Effector memory CD4-positive, alpha-beta T cell (primary cell): ENCODE results near the gene ANKS1B.

Experiments used
- DNase-seq, 3 donors: peaks; one replicate each; pipeline ENCODE4 v3.0.0-alpha.2; 2020
- H3K27ac ChIP-seq: 2 replicates; pipeline ENCODE4 v1.7.0; 2013; ENCODE audit warnings: mild to moderate bottlenecking, low read length, moderate library complexity; ENCODE audit not compliant: insufficient read depth, poor library complexity, severe bottlenecking
- H3K27me3 ChIP-seq: replicated peaks from 2 replicates; pipeline ENCODE4 v1.7.0; 2013; ENCODE audit warnings: mild to moderate bottlenecking, low read length; ENCODE audit not compliant: insufficient read depth, control insufficient read depth, poor library complexity, severe bottlenecking
- H3K36me3 ChIP-seq: 2 replicates; pipeline ENCODE4 v1.7.0; 2013; ENCODE audit warnings: mild to moderate bottlenecking, low read length, moderate library complexity; ENCODE audit not compliant: control insufficient read depth, insufficient read depth
- H3K4me1 ChIP-seq: 2 replicates; pipeline ENCODE4 v1.7.0; 2013; ENCODE audit warnings: low read length, mild to moderate bottlenecking; ENCODE audit not compliant: control insufficient read depth, insufficient read depth, poor library complexity, severe bottlenecking
- H3K4me3 ChIP-seq: 2 replicates; pipeline ENCODE4 v1.7.0; 2013; ENCODE audit warnings: low read length, low read depth, mild to moderate bottlenecking; ENCODE audit not compliant: insufficient read depth, poor library complexity, severe bottlenecking
- H3K9me3 ChIP-seq: 2 replicates; pipeline ENCODE4 v1.7.0; 2013; ENCODE audit warnings: mild to moderate bottlenecking, low read length, moderate library complexity; ENCODE audit not compliant: control insufficient read depth

Gene ANKS1B

GRCh38 chr12:98748463-98748862 is 1236.3 kb downstream of the ANKS1B start:
- Histone ChIP-seq H3K27me3 (no peaks in the 10 kb centered on the region), H3K36me3 (no peaks in the 10 kb centered on the region), H3K4me3 (no peak overlapping the region), H3K4me1 (peaks cover 5% of the 10 kb centered on the region), H3K9me3 (no peaks in the 10 kb centered on the region), H3K27ac (no peak overlapping the region)
- no peak for DNase-seq

DNA sequence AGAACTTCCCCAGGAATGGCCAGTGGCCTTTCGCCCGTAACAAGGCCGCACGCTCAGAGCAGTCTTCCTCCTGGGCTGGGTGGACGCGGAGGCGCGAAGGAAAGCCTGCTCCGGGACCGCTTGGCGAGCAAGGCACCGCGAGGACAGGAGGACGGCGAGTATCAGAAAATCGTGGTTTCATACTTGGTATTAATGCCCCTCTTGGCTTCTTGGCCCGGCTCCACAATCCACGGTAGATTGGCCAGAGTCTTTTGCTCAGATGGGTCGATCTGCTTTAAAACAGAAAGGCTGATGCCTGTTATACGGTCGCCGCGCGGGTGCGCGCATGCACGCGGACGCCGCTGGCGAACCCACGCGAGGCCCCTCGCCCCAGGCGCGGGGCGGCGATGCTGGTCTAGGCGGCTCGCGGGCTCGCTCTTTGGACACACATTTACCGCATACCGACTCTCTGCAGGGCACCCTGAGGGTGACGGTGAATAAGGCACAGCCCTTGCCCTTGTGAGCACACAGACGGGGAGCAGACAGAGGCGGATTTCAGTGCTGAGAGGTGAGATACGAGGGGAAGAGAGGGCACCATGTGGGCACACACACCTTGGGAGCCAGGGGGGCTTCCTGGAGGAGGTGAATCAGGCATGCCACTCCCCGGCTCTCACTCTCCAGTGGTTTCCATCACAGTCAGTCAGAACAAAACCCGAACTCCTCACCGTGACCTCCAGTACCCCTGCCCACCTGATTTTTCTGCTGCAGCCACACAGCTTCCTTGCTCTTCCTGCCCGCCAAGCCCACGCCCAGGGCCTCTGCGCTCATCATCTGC is 1239.0 kb downstream of the ANKS1B start:
- DNase-seq: no peak
- no peaks in the 10 kb centered on the region for H3K9me3 ChIP-seq
- H3K27ac ChIP-seq: no peak overlapping the region
- H3K27me3 ChIP-seq: no peaks in the 10 kb centered on the region
- H3K4me1 ChIP-seq: peaks cover 5% of the 10 kb centered on the region
- peak overlapping the region; percentile 71 for H3K4me3 ChIP-seq
- no peaks in the 10 kb centered on the region for H3K36me3 ChIP-seq

GRCh38 chr12:98744680-98745079 is 1240.1 kb downstream of the ANKS1B start:
- DNase-seq: no peak
- Histone ChIP-seq H3K4me3 (peak overlapping the region; percentile 71), H3K27ac (no peak overlapping the region), H3K36me3 (no peaks in the 10 kb centered on the region), H3K9me3 (no peaks in the 10 kb centered on the region), H3K4me1 (peaks cover 5% of the 10 kb centered on the region), H3K27me3 (no peaks in the 10 kb centered on the region)

- no peak for DNase-seq
- no peak overlapping the region for H3K4me3 ChIP-seq
- no peaks in the 10 kb centered on the region for H3K9me3 ChIP-seq
- H3K27me3 ChIP-seq: no peaks in the 10 kb centered on the region
- H3K27ac ChIP-seq: no peak overlapping the region
- no peaks in the 10 kb centered on the region for H3K36me3 ChIP-seq
- H3K4me1 ChIP-seq: peaks cover 5% of the 10 kb centered on the region
Observed at GRCh38 chr12:98743362-98743953, 1241.3 kb downstream of the ANKS1B start.

DNA sequence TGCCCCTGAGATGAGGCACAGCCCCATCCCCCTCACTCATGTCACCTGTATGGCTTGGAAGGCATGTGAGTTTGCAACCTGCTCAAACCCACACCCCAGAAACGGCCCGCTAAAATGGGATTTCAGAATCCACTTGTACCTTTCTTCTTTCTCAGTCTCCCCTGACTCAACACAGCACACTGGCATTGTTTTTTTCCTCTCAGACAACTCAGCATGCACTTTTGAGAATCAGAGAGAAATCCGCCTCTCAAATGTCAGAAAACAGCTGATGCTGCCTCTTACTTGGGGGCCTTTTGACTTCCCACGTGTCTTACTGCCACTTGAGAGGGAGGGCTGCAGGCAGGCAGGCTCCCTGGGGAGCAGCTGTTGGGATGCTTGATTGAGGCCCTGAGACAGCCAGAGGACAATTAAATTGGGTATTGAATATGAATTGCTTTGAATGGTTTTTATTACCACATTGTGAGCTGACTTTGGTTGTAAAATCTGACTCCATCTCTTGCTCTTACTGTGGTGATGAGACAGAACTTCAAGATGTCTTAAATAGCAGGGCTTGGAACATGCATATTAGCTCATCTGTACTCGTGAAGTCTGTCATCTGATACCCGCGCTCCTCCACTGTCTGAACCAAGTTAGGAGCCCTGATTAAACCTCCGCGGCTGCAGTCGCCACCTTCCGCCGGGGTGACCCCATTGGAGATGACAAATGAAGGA is 1243.0 kb downstream of the ANKS1B start:
- DNase-seq: no peak

DNA sequence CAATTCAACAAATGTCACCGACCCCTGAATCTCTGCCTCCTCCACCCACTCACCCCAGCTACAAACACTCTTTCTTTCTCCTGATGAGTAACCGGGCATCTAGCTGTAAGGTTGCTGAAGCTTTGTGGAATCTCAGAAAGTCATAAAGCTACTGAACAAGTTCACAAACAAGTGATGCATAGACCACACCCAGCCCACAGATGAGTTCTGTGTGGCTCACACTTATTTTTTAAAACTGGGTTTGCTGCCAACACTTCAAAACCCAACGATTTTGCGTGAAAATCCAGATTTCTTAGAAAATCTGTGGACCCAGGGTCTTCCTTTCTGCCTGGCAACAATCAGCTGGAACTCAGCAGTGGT is 1243.6 kb downstream of the ANKS1B start:
- Histone ChIP-seq H3K27ac (no peak overlapping the region), H3K4me1 (peaks cover 3% of the 10 kb centered on the region), H3K27me3 (no peaks in the 10 kb centered on the region), H3K4me3 (no peak overlapping the region), H3K36me3 (no peaks in the 10 kb centered on the region), H3K9me3 (no peaks in the 10 kb centered on the region)
- DNase-seq: no peak

More for the DNA sequence above, 1243.0 kb downstream of the ANKS1B start:
- Histone ChIP-seq H3K36me3 (no peaks in the 10 kb centered on the region), H3K4me1 (peaks cover 5% of the 10 kb centered on the region), H3K27me3 (no peaks in the 10 kb centered on the region), H3K9me3 (no peaks in the 10 kb centered on the region), H3K27ac (no peak overlapping the region), H3K4me3 (no peak overlapping the region)

GRCh38 chr12:98740751-98741150 is 1244.0 kb downstream of the ANKS1B start:
- H3K4me1 ChIP-seq: no peaks in the 10 kb centered on the region
- H3K36me3 ChIP-seq: no peaks in the 10 kb centered on the region
- DNase-seq: no peak
- H3K27me3 ChIP-seq: no peaks in the 10 kb centered on the region
- H3K27ac ChIP-seq: no peak overlapping the region
- no peak overlapping the region for H3K4me3 ChIP-seq
- no peaks in the 10 kb centered on the region for H3K9me3 ChIP-seq

DNA sequence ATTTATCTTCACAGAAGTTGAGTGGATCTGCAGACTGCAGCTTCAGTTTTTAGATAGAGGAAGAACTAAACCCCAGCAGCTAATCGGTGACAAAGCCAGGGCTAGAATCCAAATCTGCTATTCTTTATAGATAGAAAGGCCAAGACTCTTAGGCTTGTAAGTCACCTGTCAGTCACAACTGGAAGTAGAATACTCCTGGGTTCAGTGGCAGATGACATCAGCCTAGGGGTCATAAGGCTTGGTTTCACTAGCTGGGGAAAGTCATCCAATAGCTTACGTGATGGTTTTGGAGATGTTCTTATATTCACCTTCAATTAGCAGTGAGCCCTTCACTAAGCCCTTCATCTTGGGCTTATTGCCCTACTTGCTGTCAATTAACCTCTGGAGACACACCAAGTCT is 1246.2 kb downstream of the ANKS1B start:
- Histone ChIP-seq H3K4me1 (no peaks in the 10 kb centered on the region), H3K27ac (no peak overlapping the region), H3K9me3 (no peaks in the 10 kb centered on the region), H3K36me3 (no peaks in the 10 kb centered on the region), H3K4me3 (no peak overlapping the region), H3K27me3 (no peaks in the 10 kb centered on the region)
- DNase-seq: no peak

DNA sequence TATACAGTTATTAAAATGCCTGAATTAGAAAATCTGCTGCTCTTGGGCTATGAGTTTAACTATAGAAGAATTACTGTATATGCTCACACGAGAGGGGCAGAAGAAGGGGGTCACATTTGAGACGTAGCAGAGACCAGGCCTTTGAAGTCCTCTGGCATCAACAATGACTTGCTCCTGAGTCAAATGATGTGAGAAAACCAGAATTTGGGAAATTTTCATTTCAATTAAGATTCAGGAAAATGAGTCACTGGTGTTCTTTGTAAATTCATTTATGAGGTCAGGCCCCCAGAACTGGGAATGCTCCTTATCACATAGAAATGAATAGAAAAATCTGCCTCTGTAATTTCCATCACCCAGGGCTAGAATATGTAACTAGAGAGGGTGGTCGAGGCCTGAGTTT is 1246.7 kb downstream of the ANKS1B start:
- no peaks in the 10 kb centered on the region for H3K27me3 ChIP-seq
- no peak overlapping the region for H3K4me3 ChIP-seq
- H3K4me1 ChIP-seq: no peaks in the 10 kb centered on the region
- H3K27ac ChIP-seq: no peak overlapping the region
- H3K9me3 ChIP-seq: no peaks in the 10 kb centered on the region
- H3K36me3 ChIP-seq: no peaks in the 10 kb centered on the region
- DNase-seq: no peak

DNA sequence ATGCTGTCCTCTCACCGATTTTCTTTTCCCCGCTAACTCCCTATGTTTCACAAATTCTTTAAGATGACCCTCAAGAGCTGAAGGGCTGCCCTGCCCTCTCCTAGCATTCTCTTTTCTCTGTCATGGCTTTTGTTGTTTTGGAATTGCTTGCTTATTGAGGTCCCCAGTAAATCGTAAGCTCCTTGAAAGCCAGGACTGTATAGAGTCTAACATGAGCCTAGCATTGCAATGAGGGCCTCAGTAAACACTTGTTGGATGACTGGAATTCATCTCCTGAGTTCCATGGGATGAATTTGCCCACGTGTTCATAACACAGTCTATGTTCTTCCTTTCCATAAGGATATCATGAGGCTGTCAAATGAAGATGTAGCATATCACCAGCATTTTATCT is 1247.4 kb downstream of the ANKS1B start:
- Histone ChIP-seq H3K9me3 (no peaks in the 10 kb centered on the region), H3K36me3 (peaks cover 5% of the 10 kb centered on the region), H3K27ac (no peak overlapping the region), H3K4me1 (no peaks in the 10 kb centered on the region), H3K4me3 (no peak overlapping the region), H3K27me3 (no peaks in the 10 kb centered on the region)
- no peak for DNase-seq
